SK-N-SH treated with all-trans-retinoic acid at 6 μM for 48 hours (cell line): ENCODE data around the gene MRPS35.

Source experiments
- CREB5 ChIP-seq: fragments of 250-450 bp; sonication (Bioruptor Pico); IDR thresholded peaks from 2 replicates; pipeline ENCODE4 v1.5.1; 2020; ENCODE audit warnings: low read depth, mild to moderate bottlenecking, moderate library complexity
- ISL1 ChIP-seq: fragments of 250-450 bp; sonication (Bioruptor Pico); IDR thresholded peaks from 2 replicates; pipeline ENCODE4 v2.1.2; 2022; ENCODE audit warnings: mild to moderate bottlenecking, moderate library complexity
- PATZ1 ChIP-seq: fragments of 250-450 bp; sonication (Bioruptor Pico); IDR thresholded peaks from 2 replicates; pipeline ENCODE4 v1.8.0; 2020; ENCODE audit warnings: mild to moderate bottlenecking, moderate library complexity, borderline replicate concordance
- RARB ChIP-seq: fragments of 250-450 bp; sonication (Bioruptor Pico); IDR thresholded peaks from 2 replicates; pipeline ENCODE4 v1.8.0; 2021; ENCODE audit warnings: mild to moderate bottlenecking, moderate library complexity

- no peak for TF ChIP-seq CREB5
- no peak for TF ChIP-seq PATZ1 (CRISPR knock-in tag)
- TF ChIP-seq ISL1: no peak
- TF ChIP-seq RARB (CRISPR knock-in tag): no peak
Observed at GRCh38 chr12:27693403-27693802, 17.2 kb upstream of the MRPS35 start.
